Transverse colon (tissue), 4 donors: ENCODE data around the gene KIAA0586.

Experiments
- CTCF ChIP-seq, 5 experiments: fragments of 200-600 bp in 3 of 5; fragments of 450-650 bp in 2 of 5; sonication (generic) in 3 of 5; IDR thresholded peaks; 1 replicate in 2 of 5; 2 replicates in 3 of 5; pipeline ENCODE4 v1.5.1; 2016 to 2017; ENCODE audit warnings: antibody characterized with exemption in 5 of 5, inconsistent platforms in 3 of 5, mild to moderate bottlenecking in 2 of 5, moderate library complexity in 1 of 5
- EP300 ChIP-seq: sonication (generic); formaldehyde crosslinking; IDR thresholded peaks from one replicate; pipeline ENCODE4 v1.6.1; 2017; ENCODE audit warnings: antibody characterized with exemption, low read depth
- POLR2A ChIP-seq: fragments of 450-650 bp; IDR thresholded peaks from one replicate; pipeline ENCODE4 v1.6.1; 2016; ENCODE audit warnings: antibody characterized with exemption, mild to moderate bottlenecking, moderate library complexity
- POLR2AphosphoS5 ChIP-seq, 3 donors: sonication (generic); formaldehyde crosslinking; IDR thresholded peaks; one replicate each; pipeline ENCODE4 v1.6.1; 2016; ENCODE audit warnings: antibody characterized with exemption in 3 of 3

- TF ChIP-seq CTCF (IDR thresholded peaks at IDR 0.05) (no peak), EP300 (no peak), POLR2A (no peak), POLR2AphosphoS5 (IDR thresholded peaks at IDR 0.05) (peak in 1 of 3 donors; percentile 5)
Observed at GRCh38 chr14:58426670-58427280, 744 bp upstream of the KIAA0586 start.
